ENCODE measurements around the gene CPED1.

Gene CPED1

GRCh38 chr7:121262969-121263368 lies 274.5 kb downstream of the CPED1 start:
- no peak for DNase-seq
- TF ChIP-seq, protein P1, sequence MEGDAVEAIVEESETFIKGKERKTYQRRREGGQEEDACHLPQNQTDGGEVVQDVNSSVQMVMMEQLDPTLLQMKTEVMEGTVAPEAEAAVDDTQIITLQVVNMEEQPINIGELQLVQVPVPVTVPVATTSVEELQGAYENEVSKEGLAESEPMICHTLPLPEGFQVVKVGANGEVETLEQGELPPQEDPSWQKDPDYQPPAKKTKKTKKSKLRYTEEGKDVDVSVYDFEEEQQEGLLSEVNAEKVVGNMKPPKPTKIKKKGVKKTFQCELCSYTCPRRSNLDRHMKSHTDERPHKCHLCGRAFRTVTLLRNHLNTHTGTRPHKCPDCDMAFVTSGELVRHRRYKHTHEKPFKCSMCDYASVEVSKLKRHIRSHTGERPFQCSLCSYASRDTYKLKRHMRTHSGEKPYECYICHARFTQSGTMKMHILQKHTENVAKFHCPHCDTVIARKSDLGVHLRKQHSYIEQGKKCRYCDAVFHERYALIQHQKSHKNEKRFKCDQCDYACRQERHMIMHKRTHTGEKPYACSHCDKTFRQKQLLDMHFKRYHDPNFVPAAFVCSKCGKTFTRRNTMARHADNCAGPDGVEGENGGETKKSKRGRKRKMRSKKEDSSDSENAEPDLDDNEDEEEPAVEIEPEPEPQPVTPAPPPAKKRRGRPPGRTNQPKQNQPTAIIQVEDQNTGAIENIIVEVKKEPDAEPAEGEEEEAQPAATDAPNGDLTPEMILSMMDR (IDR thresholded peaks at IDR 0.05; ENCODE audit: low read depth, low read length): no peak
- Histone ChIP-seq H3K4me3 (ENCODE audit: low read depth, low read length) (no peak overlapping the region), H3K27ac (no peak overlapping the region), H3K9me3 (ENCODE audit: severe bottlenecking) (no peaks in the 10 kb centered on the region), H3K27me3 (ENCODE audit: insufficient read depth, low read depth, severe bottlenecking) (no peaks in the 10 kb centered on the region), H3K36me3 (no peaks in the 10 kb centered on the region)

DNA sequence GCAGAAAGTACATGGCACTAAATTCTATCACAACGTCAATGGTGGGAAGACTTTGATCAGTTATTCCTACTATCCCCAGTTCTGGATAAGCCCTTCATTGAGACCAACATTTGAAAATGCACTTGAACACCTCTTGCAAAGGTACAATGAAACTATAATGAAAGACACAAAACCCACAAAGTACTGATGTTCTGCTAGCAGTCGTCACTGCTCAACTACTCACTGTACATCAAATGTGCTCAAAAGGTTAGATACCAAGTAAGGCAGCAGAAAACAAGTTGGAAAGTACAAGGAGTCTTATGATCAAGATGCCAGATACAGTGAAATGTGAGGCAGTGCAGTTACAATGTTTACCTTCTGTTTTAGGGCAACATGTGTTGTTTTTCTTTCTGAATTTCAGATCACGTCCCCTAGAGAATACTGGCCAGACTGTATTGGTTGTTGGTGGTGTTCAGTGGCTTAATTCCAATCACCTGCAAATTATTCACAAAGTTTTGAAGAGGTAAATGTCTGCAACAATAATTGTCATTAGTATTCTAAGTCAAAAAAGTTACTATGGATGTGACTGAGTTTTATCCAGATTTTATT lies 277.9 kb downstream of the CPED1 start:
- TF ChIP-seq, protein P1 (IDR thresholded peaks at IDR 0.05; ENCODE audit: low read depth, low read length): no peak
- Histone ChIP-seq H3K27me3 (ENCODE audit: insufficient read depth, low read depth, severe bottlenecking) (no peaks in the 10 kb centered on the region), H3K9me3 (ENCODE audit: severe bottlenecking) (no peaks in the 10 kb centered on the region), H3K4me3 (ENCODE audit: low read depth, low read length) (no peak overlapping the region), H3K36me3 (no peaks in the 10 kb centered on the region), H3K27ac (no peak overlapping the region)
- no peak for DNase-seq

DNA sequence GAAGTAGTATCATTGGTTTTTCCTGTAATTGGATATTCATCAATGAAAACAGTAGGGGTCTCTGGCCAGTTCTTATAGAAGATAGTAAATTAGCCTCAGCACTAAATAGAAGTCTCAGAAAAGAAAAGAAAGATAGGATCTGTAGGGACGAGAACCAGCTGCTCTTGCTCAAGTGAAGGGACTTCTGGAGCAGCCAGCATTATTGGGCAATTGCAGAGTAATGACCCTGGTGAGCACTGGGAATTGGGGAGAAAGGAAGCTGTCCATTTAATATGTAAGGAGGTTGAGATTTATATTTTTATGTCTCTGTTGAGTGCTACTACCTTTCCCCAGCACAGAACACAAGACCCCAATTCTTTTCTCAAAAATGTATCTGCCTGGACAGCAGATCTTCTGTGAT lies 279.1 kb downstream of the CPED1 start:
- no peak for DNase-seq

GRCh38 chr7:121269798-121270197 lies 281.3 kb downstream of the CPED1 start:
- Histone ChIP-seq H3K9me3 (ENCODE audit: severe bottlenecking) (no peaks in the 10 kb centered on the region), H3K27ac (no peak overlapping the region), H3K36me3 (no peaks in the 10 kb centered on the region), H3K4me3 (ENCODE audit: low read depth, low read length) (no peak overlapping the region), H3K27me3 (ENCODE audit: insufficient read depth, low read depth, severe bottlenecking) (no peaks in the 10 kb centered on the region)
- no peak for DNase-seq
- TF ChIP-seq, protein P1 (IDR thresholded peaks at IDR 0.05; ENCODE audit: low read depth, low read length): no peak

More for the DNA sequence above, 279.1 kb downstream of the CPED1 start:
- H3K36me3 ChIP-seq: no peaks in the 10 kb centered on the region
- no peak overlapping the region for H3K27ac ChIP-seq
- TF ChIP-seq, protein P1 (IDR thresholded peaks at IDR 0.05; ENCODE audit: low read depth, low read length): no peak
- no peaks in the 10 kb centered on the region for H3K9me3 ChIP-seq (ENCODE audit: severe bottlenecking)
- H3K27me3 ChIP-seq (ENCODE audit: insufficient read depth, low read depth, severe bottlenecking): no peaks in the 10 kb centered on the region
- no peak overlapping the region for H3K4me3 ChIP-seq (ENCODE audit: low read depth, low read length)

DNA sequence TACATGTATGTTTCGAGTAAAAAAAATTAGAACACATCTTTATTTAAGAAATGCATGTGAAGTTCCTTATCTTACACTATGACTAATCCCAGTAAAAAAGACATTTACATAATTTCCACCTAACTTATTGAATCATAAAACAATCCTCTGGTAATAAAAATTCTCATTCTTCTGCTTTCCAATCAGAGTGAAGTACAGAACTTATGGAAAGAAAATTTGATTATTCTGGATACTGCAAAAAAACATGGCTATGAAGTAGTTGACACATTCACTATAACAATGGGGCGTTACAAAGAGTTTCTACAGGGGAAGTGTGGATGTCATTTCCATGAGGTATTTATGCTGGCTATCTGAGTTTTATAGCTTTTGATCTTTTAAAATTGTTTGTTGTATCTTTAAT lies 282.6 kb downstream of the CPED1 start:
- Histone ChIP-seq H3K4me3 (ENCODE audit: low read depth, low read length) (no peak overlapping the region), H3K36me3 (no peaks in the 10 kb centered on the region), H3K9me3 (ENCODE audit: severe bottlenecking) (no peaks in the 10 kb centered on the region), H3K27ac (no peak overlapping the region), H3K27me3 (ENCODE audit: insufficient read depth, low read depth, severe bottlenecking) (no peaks in the 10 kb centered on the region)
- TF ChIP-seq, protein P1 (IDR thresholded peaks at IDR 0.05; ENCODE audit: low read depth, low read length): no peak
- no peak for DNase-seq

DNA sequence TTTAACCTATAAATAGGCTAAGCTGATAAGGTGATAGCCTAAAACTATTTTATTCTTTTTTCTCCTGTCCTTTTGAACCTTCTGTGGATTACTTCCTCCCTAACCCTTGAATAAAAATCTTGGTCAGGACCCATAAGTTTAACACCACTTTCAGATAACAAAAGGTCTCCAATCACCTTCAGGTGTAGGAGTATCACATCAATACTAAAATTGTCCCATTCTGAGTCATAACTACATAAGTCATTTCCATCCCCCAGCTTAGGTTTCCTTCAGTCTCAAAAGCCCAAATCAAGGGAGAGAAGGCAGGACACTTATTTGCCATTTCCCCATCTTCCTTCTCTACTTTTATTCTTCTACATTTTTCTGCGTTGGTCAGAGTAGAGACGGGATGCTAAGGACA lies 283.4 kb downstream of the CPED1 start:
- DNase-seq: no peak
- H3K27ac ChIP-seq: no peak overlapping the region
- H3K36me3 ChIP-seq: no peaks in the 10 kb centered on the region
- H3K4me3 ChIP-seq (ENCODE audit: low read depth, low read length): no peak overlapping the region
- no peaks in the 10 kb centered on the region for H3K9me3 ChIP-seq (ENCODE audit: severe bottlenecking)
- H3K27me3 ChIP-seq (ENCODE audit: insufficient read depth, low read depth, severe bottlenecking): no peaks in the 10 kb centered on the region
- TF ChIP-seq, protein P1 (IDR thresholded peaks at IDR 0.05; ENCODE audit: low read depth, low read length): no peak
